H9 (cell line): Measurements from ENCODE around the gene LYPD1. TPM values are rescaled to one million over a fixed set of nuclear protein-coding genes. Genes with fewer than 3 reads are reported as not detected.

Experiments
- DNase-seq: peaks from one replicate; pipeline ENCODE4 v3.0.0-alpha.2; 2017
- H2AFZ ChIP-seq: one replicate; pipeline ENCODE4 v1.6.1; 2013; ENCODE audit warnings: mild to moderate bottlenecking, low read length, control low read depth, moderate library complexity
- H2AK5ac ChIP-seq: 2 replicates; pipeline ENCODE4 v1.6.1; 2013; ENCODE audit warnings: low read length, control low read depth, mixed read lengths; ENCODE audit not compliant: insufficient read length
- H2BK120ac ChIP-seq: one replicate; pipeline ENCODE4 v1.6.1; 2013; ENCODE audit warnings: low read depth, mild to moderate bottlenecking, low read length, control low read depth, inconsistent platforms; ENCODE audit not compliant: poor library complexity, severe bottlenecking
- H2BK12ac ChIP-seq: 2 replicates; pipeline ENCODE4 v1.6.1; 2013; ENCODE audit warnings: low read length, control low read depth, mixed read lengths, low read depth; ENCODE audit not compliant: insufficient read length
- H2BK15ac ChIP-seq: 2 replicates; pipeline ENCODE4 v1.6.1; 2013; ENCODE audit warnings: low read depth, low read length, control low read depth
- H2BK20ac ChIP-seq: one replicate; pipeline ENCODE4 v1.6.1; 2013; ENCODE audit warnings: low read depth, mild to moderate bottlenecking, low read length, control low read depth, inconsistent platforms; ENCODE audit not compliant: poor library complexity, severe bottlenecking
- H2BK5ac ChIP-seq: 2 replicates; pipeline ENCODE4 v1.6.1; 2013; ENCODE audit warnings: low read length, control low read depth, mixed read lengths; ENCODE audit not compliant: insufficient read length
- H3K14ac ChIP-seq: 2 replicates; pipeline ENCODE4 v1.6.1; 2013; ENCODE audit warnings: low read length, control low read depth; ENCODE audit not compliant: insufficient read depth
- H3K18ac ChIP-seq: 2 replicates; pipeline ENCODE4 v1.6.1; 2013; ENCODE audit warnings: low read depth, mild to moderate bottlenecking, mixed read lengths, low read length, control low read depth; ENCODE audit not compliant: insufficient read length
- H3K23ac ChIP-seq: 2 replicates; pipeline ENCODE4 v1.6.1; 2013; ENCODE audit warnings: low read length, control low read depth, mixed read lengths, low read depth; ENCODE audit not compliant: insufficient read length
- H3K23me2 ChIP-seq: 2 replicates; pipeline ENCODE4 v1.6.1; 2013; ENCODE audit warnings: low read depth, mild to moderate bottlenecking, mixed read lengths, low read length, control low read depth; ENCODE audit not compliant: insufficient read length, poor library complexity, severe bottlenecking
- H3K27ac ChIP-seq: 2 replicates; pipeline ENCODE4 v1.5.1; 2013; ENCODE audit warnings: low read length, control low read depth, mixed read lengths, low read depth; ENCODE audit not compliant: insufficient read length
- H3K27me3 ChIP-seq: 2 replicates; pipeline ENCODE4 v1.6.1; 2013; ENCODE audit warnings: low read length, control low read depth, inconsistent platforms; ENCODE audit not compliant: insufficient read depth
- H3K4ac ChIP-seq: 2 replicates; pipeline ENCODE4 v1.6.1; 2013; ENCODE audit warnings: low read depth, mild to moderate bottlenecking, control low read depth, inconsistent platforms, low read length, moderate library complexity
- H3K4me1 ChIP-seq: 2 replicates; pipeline ENCODE4 v1.6.1; 2013; ENCODE audit warnings: low read length, control low read depth, inconsistent platforms; ENCODE audit not compliant: insufficient read depth
- H3K4me2 ChIP-seq: 2 replicates; pipeline ENCODE4 v1.6.1; 2013; ENCODE audit warnings: low read length, control low read depth, mixed read lengths; ENCODE audit not compliant: insufficient read length, insufficient read depth
- H3K56ac ChIP-seq: 2 replicates; pipeline ENCODE4 v1.6.1; 2013; ENCODE audit warnings: low read depth, mild to moderate bottlenecking, mixed read lengths, low read length, control low read depth; ENCODE audit not compliant: insufficient read length
- H3K79me1 ChIP-seq: 2 replicates; pipeline ENCODE4 v1.6.1; 2013; ENCODE audit warnings: low read depth, mild to moderate bottlenecking, moderate library complexity, low read length, control low read depth, inconsistent platforms; ENCODE audit not compliant: insufficient read depth, poor library complexity, severe bottlenecking
- H3K79me2 ChIP-seq: 2 replicates; pipeline ENCODE4 v1.6.1; 2013; ENCODE audit warnings: low read length, control low read depth, inconsistent platforms; ENCODE audit not compliant: insufficient read depth
- H3K9ac ChIP-seq: 2 replicates; pipeline ENCODE4 v1.6.1; 2013; ENCODE audit warnings: low read length, control low read depth, mixed read lengths; ENCODE audit not compliant: insufficient read length; ENCODE audit errors: extremely low read depth
- H3K9me3 ChIP-seq: one replicate; pipeline ENCODE4 v1.6.1; 2013; ENCODE audit warnings: low read depth, low read length, inconsistent platforms; ENCODE audit not compliant: control insufficient read depth
- H3T11ph ChIP-seq: one replicate; pipeline ENCODE4 v1.6.1; 2013; ENCODE audit warnings: mild to moderate bottlenecking, low read length, control low read depth, inconsistent platforms
- H4K20me1 ChIP-seq: one replicate; pipeline ENCODE4 v1.6.1; 2013; ENCODE audit not compliant: control insufficient read depth, insufficient read length, insufficient read depth
- H4K5ac ChIP-seq: 2 replicates; pipeline ENCODE4 v1.6.1; 2013; ENCODE audit warnings: low read depth, mild to moderate bottlenecking, mixed read lengths, low read length, control low read depth; ENCODE audit not compliant: insufficient read length
- H4K8ac ChIP-seq: replicated peaks from 2 replicates; pipeline ENCODE4 v1.6.1; 2013; ENCODE audit warnings: low read length, control low read depth, mixed read lengths, low read depth; ENCODE audit not compliant: insufficient read length
- H4K91ac ChIP-seq: 2 replicates; pipeline ENCODE4 v1.6.1; 2013; ENCODE audit warnings: low read depth, mild to moderate bottlenecking, moderate library complexity, mixed read lengths, low read length, control low read depth; ENCODE audit not compliant: insufficient read length
- H3K27ac Mint-ChIP-seq, 3 experiments: 2 replicates in 2 of 3; 3 replicates in 1 of 3; pipeline ENCODE4 v1.8.0; 2020 to 2021; ENCODE audit warnings: mixed read lengths in 3 of 3, mild to moderate bottlenecking in 1 of 3, moderate library complexity in 1 of 3
- H3K27me3 Mint-ChIP-seq: 2 replicates; pipeline ENCODE4 v1.8.0; 2021; ENCODE audit warnings: low read depth, mild to moderate bottlenecking, moderate library complexity, mixed read lengths
- H3K36me3 Mint-ChIP-seq, 3 experiments: 2 replicates in 2 of 3; 3 replicates in 1 of 3; pipeline ENCODE4 v1.8.0; 2020 to 2021; ENCODE audit warnings: low read depth in 3 of 3, mixed read lengths in 3 of 3; ENCODE audit not compliant: insufficient read depth in 1 of 3
- H3K4me1 Mint-ChIP-seq, 2 experiments: 2 replicates each; pipeline ENCODE4 v1.8.0; 2020; ENCODE audit warnings: mixed read lengths in 2 of 2
- H3K4me3 Mint-ChIP-seq, 2 experiments: 2 replicates in 1 of 2; 3 replicates in 1 of 2; pipeline ENCODE4 v1.8.0; 2020 to 2021; ENCODE audit warnings: mild to moderate bottlenecking in 2 of 2, mixed read lengths in 2 of 2, moderate library complexity in 1 of 2
- H3K9me3 Mint-ChIP-seq, 2 experiments: 2 replicates in 1 of 2; 3 replicates in 1 of 2; pipeline ENCODE4 v1.8.0; 2020; ENCODE audit warnings: mild to moderate bottlenecking in 2 of 2, mixed read lengths in 2 of 2, moderate library complexity in 1 of 2
- CTCF ChIP-seq: fragments of 200-600 bp; sonication (generic); conservative IDR thresholded peaks from 3 replicates; pipeline ENCODE4 v1.8.0; 2021; ENCODE audit warnings: antibody characterized with exemption, mild to moderate bottlenecking
- WGBS: extraction: QIAGEN DNeasy Blood & Tissue Kit; methylation state at CpG from one replicate; pipeline ENCODE4 v1.1.7; 2013; ENCODE audit warnings: missing lambda C conversion rate, low lambda C conversion rate, mixed read lengths; ENCODE audit not compliant: insufficient read length; ENCODE audit errors: extremely low coverage; 5-methylcytosine and 5-hydroxymethylcytosine counted together
- total RNA-seq: library from RNA; stranded (reverse); gene quantifications from 2 replicates; pipeline ENCODE4 v1.2.1, GENCODE V29; 2021

LYPD1 gene
- total RNA-seq, 1 experiment from 2014 or later = 10.6 TPM

DNA sequence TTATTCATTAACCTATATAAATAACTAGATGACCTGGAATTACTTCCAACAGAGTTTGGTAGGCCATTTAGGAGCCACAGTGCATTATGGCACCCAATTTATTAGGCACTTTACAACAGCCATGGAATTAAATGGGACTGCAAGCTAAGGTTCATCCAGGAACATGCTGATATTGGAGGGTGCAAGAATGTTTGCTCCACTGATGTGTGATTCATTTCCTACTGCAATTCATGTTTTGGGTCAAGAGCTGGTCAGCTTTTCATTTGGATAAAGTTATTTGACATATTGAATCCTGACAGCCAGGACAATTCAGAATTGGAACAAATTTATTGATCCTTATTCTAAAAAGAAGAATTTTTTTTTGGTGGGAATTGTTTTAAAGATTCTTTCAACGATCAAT lies 11.8 kb upstream of the LYPD1 start:
- H3K79me1 ChIP-seq = no peaks in the 10 kb centered on the region

More for the DNA sequence above, 11.8 kb upstream of the LYPD1 start:
- H3K4me3 Mint-ChIP-seq = no peak overlapping the region
- TF ChIP-seq CTCF = no peak
- Histone ChIP-seq H4K8ac (no peak overlapping the region), H3K4ac (no peak overlapping the region), H3K27me3 (no peaks in the 10 kb centered on the region), H3K9ac (no peak overlapping the region), H3K18ac (no peak overlapping the region), H3T11ph (no peak overlapping the region), H2AK5ac (no peak overlapping the region), H3K23me2 (no peaks in the 10 kb centered on the region), H2BK12ac (no peak overlapping the region), H3K4me1 (no peaks in the 10 kb centered on the region), H2AFZ (no peak overlapping the region), H3K56ac (no peak overlapping the region), H3K9me3 (no peaks in the 10 kb centered on the region), H2BK5ac (no peak overlapping the region), H3K4me2 (no peak overlapping the region), H3K23ac (no peak overlapping the region), H2BK15ac (no peak overlapping the region), H3K27ac (no peak overlapping the region), H3K79me2 (no peaks in the 10 kb centered on the region), H2BK20ac (no peak overlapping the region), H4K20me1 (no peaks in the 10 kb centered on the region), H2BK120ac (no peak overlapping the region), H3K14ac (no peak overlapping the region), H4K91ac (no peak overlapping the region), H4K5ac (no peak overlapping the region)
- H3K9me3 Mint-ChIP-seq = no peaks in the 10 kb centered on the region; a peak in 1 of 5 replicates
- no peaks in the 10 kb centered on the region for H3K4me1 Mint-ChIP-seq
- peaks cover 7% of the 10 kb centered on the region for H3K27me3 Mint-ChIP-seq
- no CpG with 5 or more reads among the region's 1 CpG for WGBS
- H3K36me3 Mint-ChIP-seq = no peaks in the 10 kb centered on the region
- DNase-seq = no peak
- no peak overlapping the region for H3K27ac Mint-ChIP-seq
